ENCODE results near the gene GRIN1. TPM values are rescaled to one million over a fixed set of nuclear protein-coding genes. Genes with fewer than 3 reads are reported as not detected.

The GRIN1 gene
- total and polyA plus RNA-seq, 2 of the 13 experiments (the other 11 are each of a cell fraction or from before 2014, with no cell fraction given), result 0.13 TPM; not detected in 1

DNA sequence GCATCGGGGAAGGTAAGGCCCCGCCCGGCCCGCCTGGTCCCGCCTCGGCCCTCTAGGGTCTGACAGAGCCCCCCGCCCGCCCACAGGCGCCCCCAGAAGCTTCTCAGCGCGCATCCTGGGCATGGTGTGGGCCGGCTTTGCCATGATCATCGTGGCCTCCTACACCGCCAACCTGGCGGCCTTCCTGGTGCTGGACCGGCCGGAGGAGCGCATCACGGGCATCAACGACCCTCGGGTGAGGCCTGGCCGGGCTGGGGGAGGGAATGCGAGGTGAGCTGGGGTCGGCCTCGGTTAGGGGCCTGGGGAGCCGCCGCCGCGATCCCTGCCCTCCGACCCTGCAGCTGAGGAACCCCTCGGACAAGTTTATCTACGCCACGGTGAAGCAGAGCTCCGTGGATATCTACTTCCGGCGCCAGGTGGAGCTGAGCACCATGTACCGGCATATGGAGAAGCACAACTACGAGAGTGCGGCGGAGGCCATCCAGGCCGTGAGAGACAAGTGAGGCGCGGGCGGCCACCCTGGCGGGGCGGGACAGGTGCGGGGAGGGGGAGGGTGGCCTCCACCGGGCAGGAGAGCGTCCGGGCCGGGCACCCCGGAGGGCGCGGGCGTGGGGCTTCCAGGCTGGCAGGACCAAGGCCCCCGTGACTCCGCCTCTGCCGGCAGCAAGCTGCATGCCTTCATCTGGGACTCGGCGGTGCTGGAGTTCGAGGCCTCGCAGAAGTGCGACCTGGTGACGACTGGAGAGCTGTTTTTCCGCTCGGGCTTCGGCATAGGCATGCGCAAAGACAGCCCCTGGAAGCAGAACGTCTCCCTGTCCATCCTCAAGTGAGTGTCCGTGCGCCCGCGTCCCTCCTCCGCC lies 23.8 kb downstream of the GRIN1 start (continued):
- TF ChIP-seq, protein P1, sequence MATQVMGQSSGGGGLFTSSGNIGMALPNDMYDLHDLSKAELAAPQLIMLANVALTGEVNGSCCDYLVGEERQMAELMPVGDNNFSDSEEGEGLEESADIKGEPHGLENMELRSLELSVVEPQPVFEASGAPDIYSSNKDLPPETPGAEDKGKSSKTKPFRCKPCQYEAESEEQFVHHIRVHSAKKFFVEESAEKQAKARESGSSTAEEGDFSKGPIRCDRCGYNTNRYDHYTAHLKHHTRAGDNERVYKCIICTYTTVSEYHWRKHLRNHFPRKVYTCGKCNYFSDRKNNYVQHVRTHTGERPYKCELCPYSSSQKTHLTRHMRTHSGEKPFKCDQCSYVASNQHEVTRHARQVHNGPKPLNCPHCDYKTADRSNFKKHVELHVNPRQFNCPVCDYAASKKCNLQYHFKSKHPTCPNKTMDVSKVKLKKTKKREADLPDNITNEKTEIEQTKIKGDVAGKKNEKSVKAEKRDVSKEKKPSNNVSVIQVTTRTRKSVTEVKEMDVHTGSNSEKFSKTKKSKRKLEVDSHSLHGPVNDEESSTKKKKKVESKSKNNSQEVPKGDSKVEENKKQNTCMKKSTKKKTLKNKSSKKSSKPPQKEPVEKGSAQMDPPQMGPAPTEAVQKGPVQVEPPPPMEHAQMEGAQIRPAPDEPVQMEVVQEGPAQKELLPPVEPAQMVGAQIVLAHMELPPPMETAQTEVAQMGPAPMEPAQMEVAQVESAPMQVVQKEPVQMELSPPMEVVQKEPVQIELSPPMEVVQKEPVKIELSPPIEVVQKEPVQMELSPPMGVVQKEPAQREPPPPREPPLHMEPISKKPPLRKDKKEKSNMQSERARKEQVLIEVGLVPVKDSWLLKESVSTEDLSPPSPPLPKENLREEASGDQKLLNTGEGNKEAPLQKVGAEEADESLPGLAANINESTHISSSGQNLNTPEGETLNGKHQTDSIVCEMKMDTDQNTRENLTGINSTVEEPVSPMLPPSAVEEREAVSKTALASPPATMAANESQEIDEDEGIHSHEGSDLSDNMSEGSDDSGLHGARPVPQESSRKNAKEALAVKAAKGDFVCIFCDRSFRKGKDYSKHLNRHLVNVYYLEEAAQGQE (IDR thresholded peaks at IDR 0.05; ENCODE audit: borderline replicate concordance in 1 of 2, low read depth in 1 of 2, low read length in 2 of 2), result no peak
- TF ChIP-seq EEA1 (CRISPR knock-in tag; IDR thresholded peaks at IDR 0.05; ENCODE audit: borderline replicate concordance), result no peak
- TF ChIP-seq RXRB (CRISPR knock-in tag; IDR thresholded peaks at IDR 0.05; ENCODE audit: borderline replicate concordance), result 0 out of 2 replicates have a peak, but pooled peaks have one; percentile 20
- no peak for TF ChIP-seq KLF6 (CRISPR knock-in tag; IDR thresholded peaks at IDR 0.05)
- no peak for TF ChIP-seq SOX13 (IDR thresholded peaks at IDR 0.05)
- TF ChIP-seq SOX13 (CRISPR knock-in tag; conservative IDR thresholded peaks at IDR 0.05 in 1 of 2, IDR thresholded peaks at IDR 0.05 in 1 of 2), result no peak
- no peak for TF ChIP-seq MXI1 (IDR thresholded peaks at IDR 0.05; ENCODE audit: borderline replicate concordance, low read depth, low read length)
- TF ChIP-seq ZNF230 (CRISPR knock-in tag; IDR thresholded peaks at IDR 0.05), result no peak
- no peak for TF ChIP-seq CHCHD3 (CRISPR knock-in tag; IDR thresholded peaks at IDR 0.05)
- TF ChIP-seq, protein P2, sequence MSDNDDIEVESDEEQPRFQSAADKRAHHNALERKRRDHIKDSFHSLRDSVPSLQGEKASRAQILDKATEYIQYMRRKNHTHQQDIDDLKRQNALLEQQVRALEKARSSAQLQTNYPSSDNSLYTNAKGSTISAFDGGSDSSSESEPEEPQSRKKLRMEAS (IDR thresholded peaks at IDR 0.05), result peak; percentile 52; the same call in 1 of the 2 replicates
- TF ChIP-seq SYNCRIP (IDR thresholded peaks at IDR 0.05; ENCODE audit: insufficient read depth, low read depth, low read length), result no peak
- TF ChIP-seq, protein P3, sequence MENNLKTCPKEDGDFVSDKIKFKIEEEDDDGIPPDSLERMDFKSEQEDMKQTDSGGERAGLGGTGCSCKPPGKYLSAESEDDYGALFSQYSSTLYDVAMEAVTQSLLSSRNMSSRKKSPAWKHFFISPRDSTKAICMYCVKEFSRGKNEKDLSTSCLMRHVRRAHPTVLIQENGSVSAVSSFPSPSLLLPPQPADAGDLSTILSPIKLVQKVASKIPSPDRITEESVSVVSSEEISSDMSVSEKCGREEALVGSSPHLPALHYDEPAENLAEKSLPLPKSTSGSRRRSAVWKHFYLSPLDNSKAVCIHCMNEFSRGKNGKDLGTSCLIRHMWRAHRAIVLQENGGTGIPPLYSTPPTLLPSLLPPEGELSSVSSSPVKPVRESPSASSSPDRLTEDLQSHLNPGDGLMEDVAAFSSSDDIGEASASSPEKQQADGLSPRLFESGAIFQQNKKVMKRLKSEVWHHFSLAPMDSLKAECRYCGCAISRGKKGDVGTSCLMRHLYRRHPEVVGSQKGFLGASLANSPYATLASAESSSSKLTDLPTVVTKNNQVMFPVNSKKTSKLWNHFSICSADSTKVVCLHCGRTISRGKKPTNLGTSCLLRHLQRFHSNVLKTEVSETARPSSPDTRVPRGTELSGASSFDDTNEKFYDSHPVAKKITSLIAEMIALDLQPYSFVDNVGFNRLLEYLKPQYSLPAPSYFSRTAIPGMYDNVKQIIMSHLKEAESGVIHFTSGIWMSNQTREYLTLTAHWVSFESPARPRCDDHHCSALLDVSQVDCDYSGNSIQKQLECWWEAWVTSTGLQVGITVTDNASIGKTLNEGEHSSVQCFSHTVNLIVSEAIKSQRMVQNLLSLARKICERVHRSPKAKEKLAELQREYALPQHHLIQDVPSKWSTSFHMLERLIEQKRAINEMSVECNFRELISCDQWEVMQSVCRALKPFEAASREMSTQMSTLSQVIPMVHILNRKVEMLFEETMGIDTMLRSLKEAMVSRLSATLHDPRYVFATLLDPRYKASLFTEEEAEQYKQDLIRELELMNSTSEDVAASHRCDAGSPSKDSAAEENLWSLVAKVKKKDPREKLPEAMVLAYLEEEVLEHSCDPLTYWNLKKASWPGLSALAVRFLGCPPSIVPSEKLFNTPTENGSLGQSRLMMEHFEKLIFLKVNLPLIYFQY (CRISPR knock-in tag; IDR thresholded peaks at IDR 0.05; ENCODE audit: borderline replicate concordance), result no peak
- TF ChIP-seq ZFY (CRISPR knock-in tag; IDR thresholded peaks at IDR 0.05), result peak; percentile 55; the same call in 1 of the 2 replicates
- TF ChIP-seq ZNF746 (CRISPR knock-in tag; IDR thresholded peaks at IDR 0.05), result no peak
- no peak for TF ChIP-seq TEAD2 (CRISPR knock-in tag; IDR thresholded peaks at IDR 0.05)
- 0 out of 2 replicates have a peak, but pooled peaks have one; percentile 22 for TF ChIP-seq BRD4 (CRISPR knock-in tag; IDR thresholded peaks at IDR 0.05)
- TF ChIP-seq, protein P4, sequence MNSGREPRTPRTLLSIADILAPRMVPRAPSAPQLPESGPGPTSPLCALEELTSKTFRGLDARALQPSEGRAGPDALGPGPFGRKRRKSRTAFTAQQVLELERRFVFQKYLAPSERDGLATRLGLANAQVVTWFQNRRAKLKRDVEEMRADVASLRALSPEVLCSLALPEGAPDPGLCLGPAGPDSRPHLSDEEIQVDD (CRISPR knock-in tag; IDR thresholded peaks at IDR 0.05; ENCODE audit: borderline replicate concordance), result no peak
- TF ChIP-seq NFE2L2 (IDR thresholded peaks at IDR 0.05; ENCODE audit: low read length), result no peak
- TF ChIP-seq SOX6 (IDR thresholded peaks at IDR 0.05), result no peak
- no peak for TF ChIP-seq SOX6 (CRISPR knock-in tag; IDR thresholded peaks at IDR 0.05)

All from HepG2 (cell line).